IMR-90 (cell line): ENCODE results near the gene HASPIN. TPM values are rescaled to one million over a fixed set of nuclear protein-coding genes. Genes with fewer than 3 reads are reported as not detected.

Experiments
- ATAC-seq: fragments of 200-7000 bp; cut with Tn5 transposase; 2 replicates; pipeline ENCODE4 v1.9.1; 2020; ENCODE audit warnings: low read depth, mild to moderate bottlenecking, moderate library complexity
- BruUV-seq: library from RNA; stranded (reverse); fragments of 400-500 nt; replicated peaks from 2 replicates; lab custom pipeline; 2021; lab: Mats Ljungman, UMichigan
- CTCF ChIA-PET: fragments of 300-600 bp; formaldehyde crosslinking; extraction: SDS; loops from one replicate; lab custom pipeline; 2021; ENCODE audit warnings: antibody characterized with exemption; lab: Yijun Ruan, JAX
- POLR2A ChIA-PET: fragments of 300-600 bp; sonication (Branson Sonifier 250); formaldehyde crosslinking; loops from one replicate; lab custom pipeline; 2022; ENCODE audit warnings: antibody characterized with exemption; ENCODE audit not compliant: unreplicated experiment; lab: Charles Lee
- DNase-seq: peaks from one replicate; pipeline ENCODE4 v3.0.0; 2013
- H2AFZ ChIP-seq: replicated peaks from 2 replicates; pipeline ENCODE3; 2013; ENCODE audit warnings: low read length, mild to moderate bottlenecking; ENCODE audit not compliant: poor library complexity
- H2AK5ac ChIP-seq: 2 replicates; pipeline ENCODE4 v1.6.1; 2013; ENCODE audit warnings: low read depth, low read length, inconsistent platforms
- H2AK9ac ChIP-seq: replicated peaks from 2 replicates; pipeline ENCODE3; 2013; ENCODE audit warnings: mild to moderate bottlenecking, low read depth, low read length, moderate library complexity; ENCODE audit not compliant: poor library complexity
- H2BK120ac ChIP-seq: 2 replicates; pipeline ENCODE4 v1.6.1; 2013; ENCODE audit warnings: low read depth, low read length, inconsistent platforms
- H2BK15ac ChIP-seq: 3 replicates; pipeline ENCODE4 v1.6.1; 2013; ENCODE audit warnings: low read depth, low read length, inconsistent platforms
- H2BK20ac ChIP-seq: 2 replicates; pipeline ENCODE4 v1.6.1; 2013; ENCODE audit warnings: low read depth, mild to moderate bottlenecking, inconsistent platforms, low read length, moderate library complexity
- H2BK5ac ChIP-seq: 2 replicates; pipeline ENCODE4 v1.6.1; 2013; ENCODE audit warnings: mild to moderate bottlenecking, low read depth, low read length, inconsistent platforms; ENCODE audit not compliant: poor library complexity, severe bottlenecking
- H3K14ac ChIP-seq: replicated peaks from 2 replicates; pipeline ENCODE4 v1.6.1; 2013; ENCODE audit warnings: low read depth, low read length, inconsistent platforms
- H3K18ac ChIP-seq: 2 replicates; pipeline ENCODE4 v1.6.1; 2013; ENCODE audit warnings: low read depth, low read length, control low read depth
- H3K23ac ChIP-seq: 2 replicates; pipeline ENCODE4 v1.6.1; 2013; ENCODE audit warnings: low read depth, low read length, inconsistent platforms
- H3K27ac ChIP-seq: 2 replicates; pipeline ENCODE4 v1.5.1; 2013; ENCODE audit warnings: mild to moderate bottlenecking, control low read depth, low read length; ENCODE audit not compliant: insufficient read depth
- H3K27me3 ChIP-seq: 2 replicates; pipeline ENCODE4 v1.6.1; 2013; ENCODE audit warnings: low read length; ENCODE audit not compliant: control insufficient read depth, insufficient read depth
- H3K36me3 ChIP-seq: 2 replicates; pipeline ENCODE4 v1.6.1; 2013; ENCODE audit warnings: low read length, mixed read lengths; ENCODE audit not compliant: control insufficient read depth, insufficient read depth
- H3K4ac ChIP-seq: 2 replicates; pipeline ENCODE4 v1.6.1; 2013; ENCODE audit warnings: low read depth, low read length, inconsistent platforms
- H3K4me1 ChIP-seq: 2 replicates; pipeline ENCODE4 v1.6.1; 2013; ENCODE audit warnings: low read length, mixed read lengths; ENCODE audit not compliant: control insufficient read depth, insufficient read depth
- H3K4me2 ChIP-seq: 2 replicates; pipeline ENCODE4 v1.6.1; 2013; ENCODE audit warnings: low read depth, mild to moderate bottlenecking, control low read depth, low read length, moderate library complexity
- H3K4me3 ChIP-seq: 2 replicates; pipeline ENCODE4 v1.5.1; 2013; ENCODE audit warnings: low read depth, mild to moderate bottlenecking, control low read depth, low read length, moderate library complexity; ENCODE audit not compliant: insufficient read depth
- H3K56ac ChIP-seq: 2 replicates; pipeline ENCODE4 v1.6.1; 2013; ENCODE audit warnings: low read length, inconsistent platforms; ENCODE audit not compliant: insufficient read depth; ENCODE audit errors: extremely low read depth
- H3K79me1 ChIP-seq, 2 experiments: 2 replicates each; pipeline ENCODE4 v1.6.1; 2013; ENCODE audit warnings: low read length in 2 of 2, inconsistent platforms in 1 of 2, low read depth in 1 of 2
- H3K9ac ChIP-seq: 2 replicates; pipeline ENCODE4 v1.6.1; 2013; ENCODE audit warnings: low read depth, low read length, control low read depth
- H3K9me1 ChIP-seq: 2 replicates; pipeline ENCODE4 v1.6.1; 2013; ENCODE audit warnings: low read length, inconsistent platforms; ENCODE audit not compliant: insufficient read depth
- H3K9me3 ChIP-seq: 2 replicates; pipeline ENCODE4 v1.6.1; 2013; ENCODE audit warnings: low read length; ENCODE audit not compliant: control insufficient read depth, insufficient read depth
- H4K20me1 ChIP-seq: 2 replicates; pipeline ENCODE4 v1.6.1; 2013; ENCODE audit warnings: low read length, inconsistent platforms; ENCODE audit not compliant: insufficient read depth
- H4K5ac ChIP-seq: 2 replicates; pipeline ENCODE4 v1.6.1; 2013; ENCODE audit warnings: mild to moderate bottlenecking, low read depth, low read length, control low read depth
- H4K8ac ChIP-seq, 2 experiments: 2 replicates each; pipeline ENCODE4 v1.6.1; 2013; ENCODE audit warnings: low read depth in 2 of 2, low read length in 2 of 2, control low read depth in 1 of 2, inconsistent platforms in 1 of 2
- H4K91ac ChIP-seq: 2 replicates; pipeline ENCODE4 v1.6.1; 2013; ENCODE audit warnings: low read depth, low read length, inconsistent platforms; ENCODE audit not compliant: insufficient read depth
- BHLHE40 ChIP-seq: fragments of 150-350 bp; IDR thresholded peaks from 2 replicates; pipeline ENCODE4 v1.6.1; 2016; ENCODE audit warnings: mild to moderate bottlenecking, low read depth, low read length
- CEBPB ChIP-seq: IDR thresholded peaks from 2 replicates; pipeline ENCODE4 v1.6.1; 2012; ENCODE audit warnings: low read depth, low read length, improper control_type of control experiment
- CHD1 ChIP-seq: IDR thresholded peaks from 2 replicates; pipeline ENCODE4 v1.6.1; 2012; ENCODE audit warnings: low read depth, low read length, improper control_type of control experiment
- CTCF ChIP-seq: conservative IDR thresholded peaks from 2 replicates; pipeline ENCODE4 v1.5.1; 2012; ENCODE audit warnings: mild to moderate bottlenecking, low read depth, low read length, improper control_type of control experiment
- ELK1 ChIP-seq: fragments of 150-350 bp; IDR thresholded peaks from 2 replicates; pipeline ENCODE4 v1.6.1; 2016; ENCODE audit warnings: low read depth, mild to moderate bottlenecking, low read length, moderate library complexity, borderline replicate concordance
- FOS ChIP-seq: fragments of 150-350 bp; IDR thresholded peaks from 2 replicates; pipeline ENCODE4 v1.6.1; 2016; ENCODE audit warnings: low read depth, low read length
- MAFK ChIP-seq: IDR thresholded peaks from 2 replicates; pipeline ENCODE4 v1.6.1; 2012; ENCODE audit warnings: low read depth, low read length, improper control_type of control experiment
- MAZ ChIP-seq: IDR thresholded peaks from 2 replicates; pipeline ENCODE4 v1.6.1; 2012; ENCODE audit warnings: low read depth, mild to moderate bottlenecking, low read length, improper control_type of control experiment, moderate library complexity, borderline replicate concordance
- MXI1 ChIP-seq: IDR thresholded peaks from 2 replicates; pipeline ENCODE4 v1.6.1; 2012; ENCODE audit warnings: low read depth, mild to moderate bottlenecking, low read length, moderate library complexity, borderline replicate concordance
- NFE2L2 ChIP-seq: fragments of 150-350 bp; IDR thresholded peaks from 2 replicates; pipeline ENCODE4 v1.6.1; 2016; ENCODE audit warnings: low read depth, mild to moderate bottlenecking, low read length
- POLR2A ChIP-seq: IDR thresholded peaks from 2 replicates; pipeline ENCODE4 v1.6.1; 2012; ENCODE audit warnings: mild to moderate bottlenecking, low read depth, low read length
- RAD21 ChIP-seq: IDR thresholded peaks from 2 replicates; pipeline ENCODE4 v1.6.1; 2012; ENCODE audit warnings: low read length, improper control_type of control experiment
- RCOR1 ChIP-seq: IDR thresholded peaks from 2 replicates; pipeline ENCODE4 v1.6.1; 2012; ENCODE audit warnings: mild to moderate bottlenecking, low read length, improper control_type of control experiment; ENCODE audit not compliant: insufficient replicate concordance
- RFX5 ChIP-seq: IDR thresholded peaks from 2 replicates; pipeline ENCODE4 v1.8.0; 2012; ENCODE audit warnings: low read depth, mild to moderate bottlenecking, low read length, moderate library complexity
- SMC3 ChIP-seq: fragments of 150-350 bp; IDR thresholded peaks from 2 replicates; pipeline ENCODE4 v1.6.1; 2016; ENCODE audit warnings: low read depth, mild to moderate bottlenecking, antibody characterized with exemption, low read length, moderate library complexity
- USF2 ChIP-seq: fragments of 150-350 bp; IDR thresholded peaks from 2 replicates; pipeline ENCODE4 v1.6.1; 2017; ENCODE audit warnings: mild to moderate bottlenecking, antibody characterized with exemption, low read length, low read depth
- WGBS, 2 experiments: methylation state at CpG; one replicate each; pipeline versions ENCODE4 v1.1.5 to v1.1.7; 2013; ENCODE audit warnings: missing lambda C conversion rate in 2 of 2; ENCODE audit not compliant: insufficient read length in 1 of 2; ENCODE audit errors: extremely low coverage in 2 of 2; 5-methylcytosine and 5-hydroxymethylcytosine counted together
- dilution Hi-C: fragments of 300-500 bp; cut with HindIII; formaldehyde crosslinking; loops from one replicate; pipeline ENCODE4 v1.14.3; 2018; ENCODE audit warnings: low sequenced_read_pairs; ENCODE audit not compliant: unreplicated experiment
- in situ Hi-C: fragments of 300-500 bp; cut with MboI; formaldehyde crosslinking; loops from 3 replicates; pipeline ENCODE4 v1.14.3; 2019; ENCODE audit warnings: low sequenced_read_pairs, inconsistent platforms, mixed read lengths
- intact Hi-C: fragments of 100-400 bp; cut with micrococcal nuclease; formaldehyde crosslinking; loops from 2 replicates; pipeline ENCODE4 v1.10.0; 2022
- polyA plus RNA-seq, 3 experiments: library from polyadenylated mRNA; depleted of rRNA; stranded (reverse); fragments of >200 nt; gene quantifications; 2 replicates each; pipeline ENCODE4 v1.2.3, GENCODE V29; 2012; ENCODE audit warnings: low replicate concordance in 1 of 3
- total RNA-seq: library from RNA; depleted of rRNA; stranded (reverse); fragments of >200 nt; gene quantifications from 2 replicates; pipeline ENCODE4 v1.2.3, GENCODE V29; 2012

Gene HASPIN
- total and polyA plus RNA-seq, 2 of the 4 experiments (the other 2 are of a cell fraction): 2.2 to 4.3 TPM

GRCh38 chr17:3679531-3680126 is 44.1 kb upstream of the HASPIN start:
- Histone ChIP-seq H3K36me3 (no peaks in the 10 kb centered on the region), H4K5ac (no peak overlapping the region), H3K9me3 (no peaks in the 10 kb centered on the region), H3K56ac (no peak overlapping the region), H3K79me1 (no peaks in the 10 kb centered on the region), H2BK120ac (no peak overlapping the region), H3K18ac (no peak overlapping the region), H2BK20ac (no peak overlapping the region), H3K9me1 (no peaks in the 10 kb centered on the region), H3K27ac (no peak overlapping the region), H2BK15ac (no peak overlapping the region), H2AK5ac (no peak overlapping the region), H3K9ac (no peak overlapping the region), H2BK5ac (no peak overlapping the region), H3K4ac (no peak overlapping the region), H3K4me2 (no peak overlapping the region), H3K4me1 (no peaks in the 10 kb centered on the region), H3K4me3 (no peak overlapping the region), H2AK9ac (no peak overlapping the region), H3K14ac (no peak overlapping the region), H4K20me1 (no peaks in the 10 kb centered on the region), H4K8ac (no peak overlapping the region), H3K23ac (no peak overlapping the region), H3K27me3 (peaks cover 6% of the 10 kb centered on the region; the same call in 1 of the 2 replicates), H2AFZ (no peak overlapping the region), H4K91ac (no peak overlapping the region)
- dilution Hi-C loops: no loop called here
- in situ Hi-C loops: no loop called here
- POLR2A ChIA-PET: no interaction called here
- WGBS, 2 experiments: 58% methylated on average over 15 of the region's 20 CpGs; no CpG with 5 or more reads in 1 of the 2 experiments
- CTCF ChIA-PET: no interaction called here
- DNase-seq: no peak
- no peak for TF ChIP-seq USF2
- TF ChIP-seq CEBPB: no peak
- no peak for TF ChIP-seq NFE2L2
- TF ChIP-seq SMC3: no peak
- no peak for TF ChIP-seq RCOR1
- no peak for TF ChIP-seq POLR2A
- TF ChIP-seq MAFK: no peak
- TF ChIP-seq FOS: no peak
- no peak for TF ChIP-seq CTCF
- no peak for TF ChIP-seq BHLHE40
- TF ChIP-seq RAD21: no peak
- no peak for TF ChIP-seq RFX5
- no peak for TF ChIP-seq ELK1
- no peak for TF ChIP-seq CHD1
- no peak for TF ChIP-seq MXI1
- no peak for TF ChIP-seq MAZ
- BruUV-seq: no TSS peak
- no peak for ATAC-seq
- intact Hi-C loops: loop anchor here (5.0 kb wide), 1 partner anchor 43 kb away; the partner anchor contains the start of gene HASPIN
